ENCODE data around the gene SYT15.
"Not testable (repeated sequence)": the region's sequence is repeated elsewhere in the genome, so short reads cannot be mapped to it uniquely, and the experiment has no call there.

- TF ChIP-seq CTCF (IDR thresholded peaks at IDR 0.05 in 8 of 11, conservative IDR thresholded peaks at IDR 0.05 in 3 of 11); POLR2AphosphoS5 (IDR thresholded peaks at IDR 0.05): not testable (repeated sequence)
Measured at GRCh38 chr10:46640005-46640404, 61.1 kb downstream of the SYT15 start.

All from spleen (tissue), 7 donors.